Chondrocyte (in vitro differentiated cells): ENCODE data around the gene RERE. TPM values are rescaled to one million over a fixed set of nuclear protein-coding genes. Genes with fewer than 3 reads are reported as not detected.

Source experiments
- DNase-seq: peaks from one replicate; pipeline ENCODE4 v3.0.0; 2021; ENCODE audit warnings: mixed read lengths, low spot score
- H3K27ac Mint-ChIP-seq: one replicate; pipeline ENCODE4 v1.8.0; 2021; ENCODE audit warnings: mild to moderate bottlenecking, moderate library complexity, mixed read lengths; ENCODE audit not compliant: unreplicated experiment
- H3K27me3 Mint-ChIP-seq: 2 replicates; pipeline ENCODE4 v1.8.0; 2021; ENCODE audit warnings: low read depth, mixed read lengths
- H3K36me3 Mint-ChIP-seq: 2 replicates; pipeline ENCODE4 v1.8.0; 2021; ENCODE audit warnings: low read depth, mixed read lengths
- H3K4me1 Mint-ChIP-seq: 2 replicates; pipeline ENCODE4 v1.8.0; 2021; ENCODE audit warnings: low read depth, mild to moderate bottlenecking, mixed read lengths
- H3K4me3 Mint-ChIP-seq: one replicate; pipeline ENCODE4 v1.8.0; 2021; ENCODE audit warnings: mild to moderate bottlenecking, moderate library complexity, mixed read lengths; ENCODE audit not compliant: unreplicated experiment
- H3K9me3 Mint-ChIP-seq: 2 replicates; pipeline ENCODE4 v1.8.0; 2021; ENCODE audit warnings: low read depth, mixed read lengths
- CTCF ChIP-seq: fragments of 200-600 bp; sonication (generic); IDR thresholded peaks from 2 replicates; pipeline ENCODE4 v1.5.0; 2021; ENCODE audit warnings: antibody characterized with exemption, mild to moderate bottlenecking, moderate library complexity
- total RNA-seq: library from RNA; stranded (reverse); gene quantifications from 3 replicates; pipeline ENCODE4 v1.2.1, GENCODE V29; 2021

Gene RERE
- total RNA-seq, 1 donor from 2014 or later, result 64.9 TPM

- H3K27me3 Mint-ChIP-seq, result no peaks in the 10 kb centered on the region
- no peaks in the 10 kb centered on the region for H3K9me3 Mint-ChIP-seq
- no peak overlapping the region for H3K4me3 Mint-ChIP-seq
- no peak for TF ChIP-seq CTCF
- peaks cover 6% of the 10 kb centered on the region for H3K4me1 Mint-ChIP-seq
- DNase-seq, result no peak
- H3K27ac Mint-ChIP-seq, result no peak overlapping the region
- no peaks in the 10 kb centered on the region for H3K36me3 Mint-ChIP-seq
These were observed 227.9 kb downstream of the RERE start for GRCh38 chr1:8589571-8589970.

- DNase-seq, result no peak
- TF ChIP-seq CTCF, result no peak
- Mint-ChIP-seq H3K9me3 (no peaks in the 10 kb centered on the region), H3K27ac (no peak overlapping the region), H3K27me3 (no peaks in the 10 kb centered on the region), H3K4me1 (peaks cover 12% of the 10 kb centered on the region), H3K36me3 (no peaks in the 10 kb centered on the region), H3K4me3 (no peak overlapping the region)
These were observed 229.7 kb downstream of the RERE start for GRCh38 chr1:8587784-8588183.

GRCh38 chr1:8586438-8586837, 231.0 kb downstream of the RERE start:
- no peaks in the 10 kb centered on the region for H3K36me3 Mint-ChIP-seq
- DNase-seq, result no peak
- no peak for TF ChIP-seq CTCF
- H3K9me3 Mint-ChIP-seq, result no peaks in the 10 kb centered on the region
- H3K27me3 Mint-ChIP-seq, result no peaks in the 10 kb centered on the region
- no peak overlapping the region for H3K27ac Mint-ChIP-seq
- H3K4me3 Mint-ChIP-seq, result no peak overlapping the region
- H3K4me1 Mint-ChIP-seq, result peaks cover 12% of the 10 kb centered on the region

- no peak for DNase-seq
- Mint-ChIP-seq H3K27me3 (no peaks in the 10 kb centered on the region), H3K27ac (no peak overlapping the region), H3K36me3 (no peaks in the 10 kb centered on the region), H3K9me3 (no peaks in the 10 kb centered on the region), H3K4me1 (peaks cover 12% of the 10 kb centered on the region), H3K4me3 (no peak overlapping the region)
- no peak for TF ChIP-seq CTCF
These were observed 233.1 kb downstream of the RERE start for GRCh38 chr1:8584316-8584715.

- H3K27me3 Mint-ChIP-seq, result no peaks in the 10 kb centered on the region
- no peak overlapping the region for H3K4me3 Mint-ChIP-seq
- TF ChIP-seq CTCF, result no peak
- peaks cover 12% of the 10 kb centered on the region for H3K4me1 Mint-ChIP-seq
- no peak overlapping the region for H3K27ac Mint-ChIP-seq
- DNase-seq, result no peak
- H3K36me3 Mint-ChIP-seq, result no peaks in the 10 kb centered on the region
- H3K9me3 Mint-ChIP-seq, result no peaks in the 10 kb centered on the region
These were observed 234.4 kb downstream of the RERE start for GRCh38 chr1:8583031-8583430.
